NCI-H460 (cell line): ENCODE results near the gene NOTCH2NLA. TPM values are rescaled to one million over a fixed set of nuclear protein-coding genes. Genes with fewer than 3 reads are reported as not detected.
"Not testable (repeated sequence)": the region's sequence is repeated elsewhere in the genome, so short reads cannot be mapped to it uniquely, and the experiment has no call there.

Experiments used
- DNase-seq: peaks from one replicate; pipeline ENCODE4 v3.0.0-alpha.2; 2016; ENCODE audit warnings: low read depth; ENCODE audit errors: extremely low read depth
- polyA plus RNA-seq: library from polyadenylated mRNA; depleted of rRNA; stranded (reverse); fragments of >200 nt; gene quantifications from 2 replicates; pipeline ENCODE4 v1.2.3, GENCODE V29; 2014; cell fraction: nucleus; rRNA removed
- total RNA-seq: library from RNA; depleted of rRNA; stranded (reverse); fragments of >200 nt; shearing (Covaris generic); gene quantifications from 2 replicates; pipeline ENCODE4 v1.2.3, GENCODE V29; 2014; rRNA removed

The NOTCH2NLA gene
- total RNA-seq: 10.7 and 15.4 TPM in 2 replicates
- 10.9 and 11.1 TPM in 2 replicates for polyA plus RNA-seq

GRCh38 chr1:146228710-146229477, at the start of gene NOTCH2NLA:
Gene NOTCH2NLA, minus strand, starts transcription at chr1:146229021. Its CDS starts 39,684 bp downstream, at chr1:146189337.
- DNase-seq: not testable (repeated sequence)

DNA sequence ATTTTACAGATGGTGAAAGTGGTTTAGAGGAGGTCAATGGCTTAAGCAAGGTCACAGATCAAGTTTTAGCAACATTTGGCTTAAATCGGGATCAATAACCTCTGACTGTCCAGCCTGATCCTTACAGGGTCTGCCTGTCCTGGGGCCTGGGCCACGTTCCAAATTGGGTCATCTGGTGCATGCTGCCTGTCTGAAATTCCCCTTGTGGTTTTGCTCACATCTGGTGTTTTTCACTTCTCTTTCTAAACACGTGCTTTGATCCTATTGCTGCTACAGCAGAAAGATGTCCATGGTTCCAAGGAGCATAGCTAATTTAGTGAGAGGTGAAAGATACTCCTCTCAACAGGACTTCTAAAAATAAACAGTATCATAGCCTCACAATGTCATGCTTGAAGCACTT, 49.5 kb upstream of the NOTCH2NLA start:
- not testable (repeated sequence) for DNase-seq

DNA sequence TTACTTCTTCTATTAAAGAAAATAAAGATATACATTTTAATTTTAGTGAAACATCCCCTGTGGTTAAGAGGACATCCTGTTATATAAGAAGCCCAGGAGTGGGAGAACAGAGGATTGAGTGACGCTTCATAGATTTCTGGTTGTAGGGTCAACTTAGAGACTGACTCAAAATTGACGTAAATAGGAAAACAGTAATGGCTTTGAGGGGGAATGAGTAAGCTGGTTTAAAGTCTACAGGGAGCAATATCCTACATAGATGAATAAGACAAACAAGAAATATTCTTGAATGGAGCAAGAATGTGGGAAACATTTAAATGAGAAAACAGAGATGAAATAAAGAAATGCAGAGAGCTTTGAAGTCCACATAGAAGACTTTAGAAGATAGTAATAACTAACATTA, 48.3 kb upstream of the NOTCH2NLA start:
- DNase-seq: not testable (repeated sequence)

DNA sequence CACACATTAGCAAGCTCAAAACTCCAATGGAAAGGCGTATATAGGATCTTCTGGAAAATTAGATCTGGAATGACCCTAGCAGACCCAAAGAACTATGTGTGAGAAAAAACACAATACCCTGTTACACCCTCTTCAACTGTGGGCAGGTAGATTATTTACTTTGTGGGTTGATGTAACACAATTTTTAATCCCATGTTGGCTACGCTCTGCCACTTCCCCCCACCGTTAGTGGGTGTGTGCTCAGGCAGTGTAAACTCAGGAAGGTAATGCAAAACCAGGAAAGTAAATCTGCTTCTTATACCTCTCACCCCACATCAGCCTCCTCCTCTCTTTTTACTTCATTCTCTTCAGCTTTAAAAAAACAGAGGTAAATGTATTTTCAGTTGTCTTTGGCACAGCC, 45.3 kb upstream of the NOTCH2NLA start:
- not testable (repeated sequence) for DNase-seq

DNA sequence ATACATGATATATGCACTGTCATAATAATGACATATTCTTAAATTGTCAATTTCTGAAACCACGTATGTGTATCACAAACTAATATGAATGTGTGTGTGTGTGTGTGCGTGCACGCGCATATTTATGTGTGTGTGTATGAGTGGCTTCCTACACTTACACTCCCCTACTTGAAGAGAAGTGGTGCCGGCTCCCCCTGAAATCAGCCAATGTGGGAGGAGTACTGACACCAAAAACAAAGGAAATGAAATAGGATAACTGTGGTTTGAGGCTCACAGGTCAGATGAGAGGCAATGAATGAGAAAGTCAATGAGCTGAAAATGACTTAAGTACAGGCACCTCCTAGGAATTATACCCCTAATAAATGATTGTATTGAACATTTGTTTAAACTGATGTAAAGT, 44.4 kb upstream of the NOTCH2NLA start:
- not testable (repeated sequence) for DNase-seq

DNA sequence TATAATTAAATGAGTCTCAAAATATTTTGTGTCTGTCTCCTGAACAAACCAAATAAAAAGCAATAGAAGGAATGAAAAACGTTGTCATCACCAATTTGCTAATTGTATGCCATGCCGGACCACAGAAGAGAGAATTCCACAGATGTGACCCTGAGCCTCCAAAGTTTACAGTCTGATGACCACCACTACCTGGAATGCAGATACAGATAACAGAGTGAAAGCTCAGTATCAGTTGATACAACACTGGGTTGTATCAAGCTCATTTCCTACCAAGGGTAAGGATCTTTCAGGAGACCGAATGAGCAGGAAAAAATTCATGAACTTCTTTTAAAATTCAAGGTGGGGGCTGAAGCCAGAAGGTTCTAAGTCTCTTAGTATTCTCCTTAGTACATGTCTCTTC, 43.9 kb upstream of the NOTCH2NLA start:
- DNase-seq: not testable (repeated sequence)

DNA sequence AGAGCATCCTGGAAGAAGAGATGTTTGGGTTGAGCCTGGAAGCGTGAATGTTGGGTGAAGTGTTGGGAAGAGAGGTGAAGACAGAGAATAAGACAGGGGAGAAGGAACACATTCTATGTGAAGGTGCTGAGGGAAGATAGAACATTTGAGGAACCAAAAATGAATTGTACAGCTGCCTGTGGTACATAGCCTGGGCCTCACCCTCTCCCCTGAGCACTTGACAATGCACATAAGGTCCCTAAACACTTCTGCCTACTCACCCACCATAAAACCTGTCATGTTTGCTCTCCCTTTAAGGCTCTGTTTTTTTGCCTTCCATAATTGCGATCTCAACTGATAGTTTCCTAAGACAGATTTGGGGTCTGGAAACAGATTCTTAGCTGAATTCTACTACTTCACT, 43.2 kb upstream of the NOTCH2NLA start:
- not testable (repeated sequence) for DNase-seq

DNA sequence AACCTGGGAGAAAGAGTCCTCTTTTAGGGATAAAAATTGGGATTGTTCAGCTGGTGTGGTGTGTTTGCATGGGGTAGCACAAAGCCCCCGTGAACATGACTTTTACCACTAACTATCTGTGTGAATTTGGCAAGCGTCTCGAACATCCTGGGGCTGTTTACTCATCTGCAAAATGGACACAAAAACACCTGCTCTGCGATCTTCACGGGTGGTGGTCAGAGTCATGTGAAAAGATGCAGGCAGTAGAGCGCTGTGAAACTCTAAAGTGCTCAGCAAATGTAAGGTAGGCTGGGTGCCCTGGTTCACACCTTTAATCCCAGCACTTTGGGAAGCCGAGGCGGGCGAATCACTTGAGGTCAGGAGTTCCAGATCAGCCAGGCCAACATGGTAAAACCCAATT, 41.3 kb upstream of the NOTCH2NLA start:
- DNase-seq: not testable (repeated sequence)

GRCh38 chr1:146266179-146266748, 37.4 kb upstream of the NOTCH2NLA start:
- DNase-seq: not testable (repeated sequence)

GRCh38 chr1:146264761-146265160, 35.9 kb upstream of the NOTCH2NLA start:
- not testable (repeated sequence) for DNase-seq

DNA sequence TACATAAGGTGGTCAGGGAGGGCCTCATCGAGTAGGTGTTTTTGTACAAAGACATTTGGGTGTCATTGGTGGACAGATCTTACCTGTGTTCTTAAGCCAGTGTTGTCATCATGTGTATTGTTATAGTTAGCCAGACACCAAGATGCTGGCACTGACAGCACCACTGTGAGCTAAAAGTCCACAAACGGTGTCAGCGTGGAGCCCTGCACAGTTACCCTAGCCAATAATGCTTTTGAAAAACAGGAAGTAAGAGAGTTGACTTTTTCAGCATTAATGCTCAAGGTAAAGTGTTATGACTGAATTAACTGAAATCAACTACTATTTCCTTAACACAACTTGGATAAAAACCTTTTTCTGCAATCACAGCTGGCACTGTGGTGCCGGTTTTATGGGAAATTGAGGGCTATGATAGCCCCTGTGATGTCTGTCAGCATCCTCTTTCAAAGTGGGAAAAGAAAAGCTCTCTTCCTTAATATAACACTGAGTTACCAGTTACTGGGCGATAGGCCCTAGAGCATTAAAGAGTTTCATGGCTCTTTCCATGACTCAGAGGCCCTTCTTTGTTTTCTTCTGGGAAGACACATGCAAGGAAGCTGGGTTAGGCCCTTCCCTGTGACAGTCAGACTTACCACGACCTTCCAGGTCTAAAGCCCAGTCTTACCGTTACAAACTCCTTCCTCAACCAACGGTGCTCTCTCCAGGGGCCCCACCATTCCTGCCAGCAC, 31.3 kb upstream of the NOTCH2NLA start:
- not testable (repeated sequence) for DNase-seq

- not testable (repeated sequence) for DNase-seq
Measured at GRCh38 chr1:146257992-146258552, 29.3 kb upstream of the NOTCH2NLA start.

- DNase-seq: not testable (repeated sequence)
Measured at GRCh38 chr1:146254569-146255197, 25.9 kb upstream of the NOTCH2NLA start.

DNA sequence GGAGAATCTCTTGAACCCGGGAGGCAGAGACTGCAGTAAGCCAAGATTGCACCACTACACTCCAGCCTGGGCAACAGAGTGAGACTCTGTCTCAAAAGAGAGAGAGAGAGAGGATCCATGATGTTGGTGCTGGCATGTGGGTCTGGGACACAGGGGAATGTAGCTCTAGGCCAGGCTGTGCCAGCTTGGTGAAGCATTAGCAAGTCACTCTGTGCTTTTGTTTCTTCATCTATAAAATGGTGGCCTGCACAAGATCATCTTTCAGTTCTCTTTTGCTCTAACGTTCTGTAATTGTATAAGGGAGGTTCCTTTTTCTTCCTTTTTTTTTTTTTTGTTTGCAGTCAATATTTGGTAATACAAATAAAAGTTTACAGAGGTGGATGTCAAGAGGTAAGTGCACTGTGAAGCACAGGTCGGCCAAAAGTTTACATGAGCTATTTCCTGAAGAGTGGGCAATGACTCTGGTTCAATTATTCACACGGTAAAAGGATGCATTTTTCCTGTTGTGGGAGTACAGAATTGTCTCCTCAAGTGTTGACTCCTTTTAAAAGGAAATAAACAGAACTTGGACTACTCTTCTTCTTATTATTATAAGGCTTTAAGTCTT, 24.5 kb upstream of the NOTCH2NLA start:
- not testable (repeated sequence) for DNase-seq

- not testable (repeated sequence) for DNase-seq
Measured at GRCh38 chr1:146251523-146251922, 22.7 kb upstream of the NOTCH2NLA start.

DNA sequence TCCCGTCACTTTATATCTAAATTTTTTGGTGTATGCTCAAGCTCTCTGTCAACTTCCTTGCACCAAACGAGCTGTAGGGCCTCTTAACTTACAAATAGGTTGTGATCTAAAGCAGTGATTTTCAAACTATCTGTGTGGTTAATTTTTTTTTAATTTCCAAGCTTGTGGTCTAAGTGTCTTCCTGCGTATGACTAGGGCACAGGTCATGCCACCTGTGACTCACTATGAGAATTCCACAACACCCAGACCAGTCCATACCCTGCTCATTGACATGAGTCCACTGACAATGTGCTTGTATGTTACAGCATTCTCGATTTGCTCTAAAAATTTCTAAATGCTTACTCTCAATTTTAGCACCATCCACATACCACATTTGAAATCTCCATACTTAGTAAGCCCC, 19.8 kb upstream of the NOTCH2NLA start:
- DNase-seq: not testable (repeated sequence)

GRCh38 chr1:146236626-146237025, 7.8 kb upstream of the NOTCH2NLA start:
- not testable (repeated sequence) for DNase-seq

- not testable (repeated sequence) for DNase-seq
Measured at GRCh38 chr1:146236026-146236601, 7.3 kb upstream of the NOTCH2NLA start.

DNA sequence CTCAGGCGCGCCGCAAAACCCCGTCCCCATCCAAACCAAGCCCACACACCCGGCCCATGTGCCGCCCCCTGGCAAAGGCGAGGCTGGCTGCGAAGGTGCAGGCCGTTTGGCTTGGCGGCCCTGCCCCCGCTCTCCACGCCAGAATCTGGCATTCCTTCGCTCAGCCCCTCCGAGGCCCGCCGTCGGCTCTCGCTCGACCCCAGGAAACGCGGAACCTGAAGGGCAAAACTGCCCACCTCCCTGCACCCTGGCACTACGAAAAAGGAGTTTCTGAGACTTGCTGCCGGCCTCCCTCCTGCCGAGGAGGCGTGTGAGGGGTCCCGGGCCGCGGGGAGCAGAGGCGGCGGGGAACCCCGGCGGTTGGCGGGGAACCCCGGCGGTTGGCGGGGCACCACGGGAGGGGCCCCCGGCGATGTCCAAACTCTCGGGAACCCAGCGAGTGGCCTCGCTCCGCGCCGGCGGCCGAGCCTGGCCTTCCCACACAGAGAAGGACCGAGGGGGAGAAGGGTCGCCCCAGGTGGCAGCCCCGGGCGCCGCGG, 608 bp downstream of the NOTCH2NLA start:
- DNase-seq: not testable (repeated sequence)
